Mesendoderm (in vitro differentiated cells): Measurements from ENCODE around the gene ACTN2.
"Not testable (repeated sequence)": the region's sequence is repeated elsewhere in the genome, so short reads cannot be mapped to it uniquely, and the experiment has no call there.

ENCODE experiments used
- DNase-seq: peaks from one replicate; pipeline ENCODE4 v3.0.0; 2013
- H2AK5ac ChIP-seq: 2 replicates; pipeline ENCODE4 v1.6.1; 2013; ENCODE audit warnings: low read length, inconsistent platforms
- H2BK120ac ChIP-seq: 2 replicates; pipeline ENCODE4 v1.6.1; 2013; ENCODE audit warnings: low read depth, mild to moderate bottlenecking, low read length, moderate library complexity, mixed read lengths
- H2BK15ac ChIP-seq: replicated peaks from 2 replicates; pipeline ENCODE4 v1.6.1; 2013; ENCODE audit warnings: low read depth, mild to moderate bottlenecking, moderate library complexity
- H2BK5ac ChIP-seq: 2 replicates; pipeline ENCODE4 v1.6.1; 2013; ENCODE audit warnings: low read length, inconsistent platforms
- H3K18ac ChIP-seq: 2 replicates; pipeline ENCODE4 v1.6.1; 2013; ENCODE audit warnings: mild to moderate bottlenecking, low read length, mixed read lengths
- H3K23ac ChIP-seq: one replicate; pipeline ENCODE4 v1.6.1; 2013; ENCODE audit warnings: low read length
- H3K27ac ChIP-seq: 2 replicates; pipeline ENCODE4 v1.5.1; 2013; ENCODE audit warnings: low read depth, mild to moderate bottlenecking, inconsistent platforms, low read length, moderate library complexity
- H3K27me3 ChIP-seq: 2 replicates; pipeline ENCODE4 v1.6.1; 2013; ENCODE audit warnings: low read length, control low read depth, mild to moderate bottlenecking, inconsistent platforms; ENCODE audit not compliant: insufficient read depth, poor library complexity
- H3K36me3 ChIP-seq: 2 replicates; pipeline ENCODE4 v1.6.1; 2013; ENCODE audit warnings: low read length, inconsistent platforms; ENCODE audit not compliant: control insufficient read depth, insufficient read depth
- H3K4ac ChIP-seq: one replicate; pipeline ENCODE4 v1.6.1; 2013; ENCODE audit warnings: low read depth, mild to moderate bottlenecking, low read length, moderate library complexity
- H3K4me1 ChIP-seq: 2 replicates; pipeline ENCODE4 v1.6.1; 2013; ENCODE audit warnings: low read depth, low read length, inconsistent platforms; ENCODE audit not compliant: control insufficient read depth
- H3K4me2 ChIP-seq: 2 replicates; pipeline ENCODE4 v1.6.1; 2013; ENCODE audit warnings: low read length
- H3K4me3 ChIP-seq: 2 replicates; pipeline ENCODE4 v1.5.1; 2013; ENCODE audit warnings: mild to moderate bottlenecking, low read length
- H3K56ac ChIP-seq: one replicate; pipeline ENCODE4 v1.6.1; 2013; ENCODE audit warnings: low read length
- H3K79me1 ChIP-seq: 2 replicates; pipeline ENCODE4 v1.6.1; 2013; ENCODE audit warnings: low read length, inconsistent platforms
- H3K79me2 ChIP-seq: 2 replicates; pipeline ENCODE4 v1.6.1; 2013; ENCODE audit warnings: mild to moderate bottlenecking, low read length; ENCODE audit not compliant: control insufficient read depth, insufficient read depth
- H3K9ac ChIP-seq: 2 replicates; pipeline ENCODE4 v1.6.1; 2013; ENCODE audit warnings: low read length, inconsistent platforms
- H4K5ac ChIP-seq: one replicate; pipeline ENCODE4 v1.6.1; 2013; ENCODE audit warnings: low read length
- H4K8ac ChIP-seq: one replicate; pipeline ENCODE4 v1.6.1; 2013; ENCODE audit warnings: low read depth, mild to moderate bottlenecking, control low read depth, low read length, moderate library complexity
- WGBS: extraction: QIAGEN DNeasy Blood & Tissue Kit; methylation state at CpG from one replicate; pipeline ENCODE4 v1.1.7; 2013; ENCODE audit warnings: low lambda C conversion rate, missing lambda C conversion rate; ENCODE audit not compliant: insufficient coverage; ENCODE audit errors: extremely low coverage; 5-methylcytosine and 5-hydroxymethylcytosine counted together

Gene ACTN2

DNA sequence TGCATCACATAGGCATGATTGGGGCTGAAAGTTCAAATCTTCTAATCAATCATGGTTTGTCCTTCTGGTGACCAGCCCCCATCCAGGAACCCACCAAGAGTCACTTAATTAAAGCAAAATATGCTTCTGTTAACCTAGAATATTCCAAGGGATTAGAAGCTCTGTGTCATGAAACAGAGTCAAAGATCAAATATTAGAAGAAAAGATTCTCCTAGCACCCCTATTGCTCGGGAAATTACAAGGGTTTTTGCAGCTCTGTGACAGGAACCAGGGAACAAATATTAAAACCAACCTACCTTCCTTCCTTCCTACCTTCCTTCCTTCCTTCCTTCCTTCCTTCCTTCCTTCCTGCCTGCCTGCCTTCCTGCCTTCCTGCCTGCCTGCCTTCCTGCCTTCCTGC, 31.8 kb upstream of the ACTN2 start:
- no peak overlapping the region for H2BK5ac ChIP-seq
- no peaks in the 10 kb centered on the region for H3K27me3 ChIP-seq
- H3K79me1 ChIP-seq: no peaks in the 10 kb centered on the region
- no peak overlapping the region for H3K18ac ChIP-seq
- no peak overlapping the region for H3K23ac ChIP-seq
- no CpG with 5 or more reads among the region's 1 CpG for WGBS
- H2AK5ac ChIP-seq: no peak overlapping the region
- H3K4ac ChIP-seq: no peak overlapping the region
- H3K79me2 ChIP-seq: no peaks in the 10 kb centered on the region
- no peak overlapping the region for H2BK120ac ChIP-seq
- no peak overlapping the region for H4K5ac ChIP-seq
- H3K36me3 ChIP-seq: no peaks in the 10 kb centered on the region
- no peaks in the 10 kb centered on the region for H3K4me1 ChIP-seq
- H3K4me2 ChIP-seq: no peak overlapping the region
- DNase-seq: no peak
- H3K56ac ChIP-seq: no peak overlapping the region
- H4K8ac ChIP-seq: no peak overlapping the region
- H2BK15ac ChIP-seq: no peak overlapping the region
- no peak overlapping the region for H3K27ac ChIP-seq
- H3K4me3 ChIP-seq: no peak overlapping the region
- H3K9ac ChIP-seq: no peak overlapping the region

- H3K18ac ChIP-seq: no peak overlapping the region
- H3K4ac ChIP-seq: no peak overlapping the region
- H3K79me2 ChIP-seq: no peaks in the 10 kb centered on the region
- no peaks in the 10 kb centered on the region for H3K27me3 ChIP-seq
- no peak overlapping the region for H3K56ac ChIP-seq
- no peak overlapping the region for H4K5ac ChIP-seq
- WGBS: no CpG with 5 or more reads among the region's 5 CpGs
- H3K9ac ChIP-seq: no peak overlapping the region
- no peaks in the 10 kb centered on the region for H3K36me3 ChIP-seq
- no peaks in the 10 kb centered on the region for H3K4me1 ChIP-seq
- H2BK15ac ChIP-seq: no peak overlapping the region
- H3K4me3 ChIP-seq: no peak overlapping the region
- H3K79me1 ChIP-seq: no peaks in the 10 kb centered on the region
- no peak for DNase-seq
- no peak overlapping the region for H2BK120ac ChIP-seq
- H3K27ac ChIP-seq: no peak overlapping the region
- no peak overlapping the region for H3K23ac ChIP-seq
- no peak overlapping the region for H2AK5ac ChIP-seq
- H4K8ac ChIP-seq: no peak overlapping the region
- H3K4me2 ChIP-seq: no peak overlapping the region
- H2BK5ac ChIP-seq: no peak overlapping the region
Measured at GRCh38 chr1:236654957-236655356, 31.3 kb upstream of the ACTN2 start.

- Histone ChIP-seq H3K4ac (no peak overlapping the region), H4K8ac (no peak overlapping the region), H2BK120ac (no peak overlapping the region), H3K9ac (no peak overlapping the region), H2BK15ac (no peak overlapping the region), H3K27me3 (no peaks in the 10 kb centered on the region), H3K4me3 (no peak overlapping the region), H3K4me1 (no peaks in the 10 kb centered on the region), H3K79me2 (no peaks in the 10 kb centered on the region), H3K4me2 (no peak overlapping the region), H2BK5ac (no peak overlapping the region), H3K79me1 (no peaks in the 10 kb centered on the region), H3K18ac (no peak overlapping the region), H4K5ac (no peak overlapping the region), H3K23ac (no peak overlapping the region), H3K56ac (no peak overlapping the region), H3K27ac (no peak overlapping the region), H3K36me3 (no peaks in the 10 kb centered on the region), H2AK5ac (no peak overlapping the region)
- no peak for DNase-seq
- WGBS: no CpG with 5 or more reads among the region's 8 CpGs
Measured at GRCh38 chr1:236657398-236657797, 28.9 kb upstream of the ACTN2 start.

DNA sequence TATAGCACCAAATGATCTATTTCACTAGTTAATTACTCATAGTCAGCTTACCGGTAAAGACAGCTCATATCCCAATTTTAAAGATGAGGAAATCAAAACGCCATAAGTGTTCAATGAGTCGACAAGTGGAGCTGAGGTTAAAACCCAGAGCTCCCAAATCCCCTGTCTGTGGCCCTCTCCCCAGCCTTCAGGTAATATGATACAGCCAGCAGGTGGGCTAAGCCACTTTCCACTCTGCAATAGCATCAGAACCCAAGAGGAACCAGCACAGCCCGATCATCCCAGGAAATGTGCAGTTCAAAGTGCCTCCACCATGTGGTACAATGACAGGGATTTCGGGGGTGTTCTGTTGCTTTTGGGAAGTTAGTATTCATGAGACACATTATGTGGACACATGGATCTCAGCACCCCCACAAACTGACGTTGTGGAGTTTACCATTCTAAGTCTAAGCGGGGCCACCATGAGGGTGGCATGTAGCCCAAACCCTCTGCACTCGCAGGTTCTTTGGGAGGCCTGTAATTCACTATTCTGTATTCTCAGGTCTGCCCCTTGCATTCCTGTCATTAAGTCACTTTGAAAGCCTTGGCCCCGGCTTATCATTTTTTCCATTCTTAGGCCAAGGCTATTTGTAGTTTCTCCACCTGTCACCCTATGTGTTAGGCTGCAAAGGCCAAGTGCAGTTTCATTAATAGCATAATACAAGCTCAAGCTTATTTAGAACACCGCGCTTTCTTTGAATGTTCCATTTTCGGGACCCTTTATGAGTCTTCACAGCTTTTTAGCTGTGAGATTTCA, 26.3 kb upstream of the ACTN2 start:
- no peak overlapping the region for H3K23ac ChIP-seq
- H3K27me3 ChIP-seq: no peaks in the 10 kb centered on the region
- no peak overlapping the region for H3K9ac ChIP-seq
- no peak overlapping the region for H3K4me3 ChIP-seq
- DNase-seq: peak; percentile 18
- no peaks in the 10 kb centered on the region for H3K36me3 ChIP-seq
- no peak overlapping the region for H3K56ac ChIP-seq
- no peak overlapping the region for H4K5ac ChIP-seq
- H2BK120ac ChIP-seq: no peak overlapping the region
- H3K4me2 ChIP-seq: no peak overlapping the region
- H4K8ac ChIP-seq: no peak overlapping the region
- H3K79me2 ChIP-seq: no peaks in the 10 kb centered on the region
- no peak overlapping the region for H3K18ac ChIP-seq
- no peak overlapping the region for H2BK5ac ChIP-seq
- no peak overlapping the region for H2BK15ac ChIP-seq
- H3K27ac ChIP-seq: no peak overlapping the region
- H3K4ac ChIP-seq: no peak overlapping the region
- no CpG with 5 or more reads among the region's 12 CpGs for WGBS
- no peaks in the 10 kb centered on the region for H3K79me1 ChIP-seq
- no peak overlapping the region for H2AK5ac ChIP-seq
- H3K4me1 ChIP-seq: no peaks in the 10 kb centered on the region

GRCh38 chr1:236663934-236664333, 22.4 kb upstream of the ACTN2 start:
- H3K79me1 ChIP-seq: no peaks in the 10 kb centered on the region
- H2BK15ac ChIP-seq: no peak overlapping the region
- no peak overlapping the region for H2BK120ac ChIP-seq
- no peak overlapping the region for H3K23ac ChIP-seq
- no peaks in the 10 kb centered on the region for H3K36me3 ChIP-seq
- H3K27ac ChIP-seq: no peak overlapping the region
- H2BK5ac ChIP-seq: no peak overlapping the region
- no peaks in the 10 kb centered on the region for H3K79me2 ChIP-seq
- no peak overlapping the region for H4K5ac ChIP-seq
- H3K4me2 ChIP-seq: no peak overlapping the region
- H3K27me3 ChIP-seq: no peaks in the 10 kb centered on the region
- no peak overlapping the region for H3K18ac ChIP-seq
- H2AK5ac ChIP-seq: no peak overlapping the region
- H3K56ac ChIP-seq: no peak overlapping the region
- DNase-seq: no peak
- no peak overlapping the region for H4K8ac ChIP-seq
- H3K4ac ChIP-seq: no peak overlapping the region
- H3K9ac ChIP-seq: no peak overlapping the region
- no peaks in the 10 kb centered on the region for H3K4me1 ChIP-seq
- no peak overlapping the region for H3K4me3 ChIP-seq
- WGBS: no CpG with 5 or more reads among the region's 1 CpG

- H3K18ac ChIP-seq, H2BK5ac ChIP-seq, H3K56ac ChIP-seq, H3K27ac ChIP-seq, H4K5ac ChIP-seq, H3K9ac ChIP-seq, H2AK5ac ChIP-seq, H3K36me3 ChIP-seq, H2BK120ac ChIP-seq, H3K4me1 ChIP-seq, H3K27me3 ChIP-seq, H2BK15ac ChIP-seq, H3K79me1 ChIP-seq, H3K4me2 ChIP-seq, H3K23ac ChIP-seq, H3K4me3 ChIP-seq, DNase-seq, H4K8ac ChIP-seq, H3K4ac ChIP-seq, H3K79me2 ChIP-seq: not testable (repeated sequence)
- no CpG with 5 or more reads among the region's 5 CpGs for WGBS
Measured at GRCh38 chr1:236668909-236669308, 17.4 kb upstream of the ACTN2 start.
